Measurements from ENCODE around the gene ZBTB8OS. TPM values are rescaled to one million over a fixed set of nuclear protein-coding genes. Genes with fewer than 3 reads are reported as not detected.

Gene ZBTB8OS
- total RNA-seq, 1 experiment from 2014 or later, result 60.5 TPM

DNA sequence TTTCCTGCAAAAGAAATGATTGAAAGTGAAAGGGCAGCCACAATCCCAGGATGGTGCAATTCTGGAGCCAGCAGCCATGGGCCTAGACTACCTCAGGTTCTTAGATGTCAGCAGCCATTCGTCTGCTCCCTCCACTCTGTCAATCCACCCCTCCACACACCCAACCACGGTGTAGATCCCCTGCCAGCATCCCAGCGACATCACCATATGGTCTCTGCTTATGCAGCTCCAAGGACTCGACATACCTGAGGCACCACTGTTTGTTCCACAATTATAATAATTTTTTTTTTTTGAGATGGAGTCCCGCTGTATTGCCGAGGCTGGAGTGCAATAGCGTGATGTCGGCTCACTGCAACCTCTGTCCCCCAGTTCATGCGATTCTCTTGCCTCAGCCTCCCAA lies 45.7 kb upstream of the ZBTB8OS start (continued):
- TF ChIP-seq, protein P1, sequence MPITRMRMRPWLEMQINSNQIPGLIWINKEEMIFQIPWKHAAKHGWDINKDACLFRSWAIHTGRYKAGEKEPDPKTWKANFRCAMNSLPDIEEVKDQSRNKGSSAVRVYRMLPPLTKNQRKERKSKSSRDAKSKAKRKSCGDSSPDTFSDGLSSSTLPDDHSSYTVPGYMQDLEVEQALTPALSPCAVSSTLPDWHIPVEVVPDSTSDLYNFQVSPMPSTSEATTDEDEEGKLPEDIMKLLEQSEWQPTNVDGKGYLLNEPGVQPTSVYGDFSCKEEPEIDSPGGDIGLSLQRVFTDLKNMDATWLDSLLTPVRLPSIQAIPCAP (CRISPR knock-in tag; IDR thresholded peaks at IDR 0.05), result no peak
- TF ChIP-seq PRRX2 (CRISPR knock-in tag; IDR thresholded peaks at IDR 0.05) (no peak), ATF1 (CRISPR knock-in tag; IDR thresholded peaks at IDR 0.05) (no peak), SP1 (CRISPR knock-in tag; conservative IDR thresholded peaks at IDR 0.05) (no peak), MXD4 (CRISPR knock-in tag; IDR thresholded peaks at IDR 0.05; ENCODE audit: borderline replicate concordance) (no peak), ZNF121 (CRISPR knock-in tag; IDR thresholded peaks at IDR 0.05) (no peak)
- TF ChIP-seq, protein P2, sequence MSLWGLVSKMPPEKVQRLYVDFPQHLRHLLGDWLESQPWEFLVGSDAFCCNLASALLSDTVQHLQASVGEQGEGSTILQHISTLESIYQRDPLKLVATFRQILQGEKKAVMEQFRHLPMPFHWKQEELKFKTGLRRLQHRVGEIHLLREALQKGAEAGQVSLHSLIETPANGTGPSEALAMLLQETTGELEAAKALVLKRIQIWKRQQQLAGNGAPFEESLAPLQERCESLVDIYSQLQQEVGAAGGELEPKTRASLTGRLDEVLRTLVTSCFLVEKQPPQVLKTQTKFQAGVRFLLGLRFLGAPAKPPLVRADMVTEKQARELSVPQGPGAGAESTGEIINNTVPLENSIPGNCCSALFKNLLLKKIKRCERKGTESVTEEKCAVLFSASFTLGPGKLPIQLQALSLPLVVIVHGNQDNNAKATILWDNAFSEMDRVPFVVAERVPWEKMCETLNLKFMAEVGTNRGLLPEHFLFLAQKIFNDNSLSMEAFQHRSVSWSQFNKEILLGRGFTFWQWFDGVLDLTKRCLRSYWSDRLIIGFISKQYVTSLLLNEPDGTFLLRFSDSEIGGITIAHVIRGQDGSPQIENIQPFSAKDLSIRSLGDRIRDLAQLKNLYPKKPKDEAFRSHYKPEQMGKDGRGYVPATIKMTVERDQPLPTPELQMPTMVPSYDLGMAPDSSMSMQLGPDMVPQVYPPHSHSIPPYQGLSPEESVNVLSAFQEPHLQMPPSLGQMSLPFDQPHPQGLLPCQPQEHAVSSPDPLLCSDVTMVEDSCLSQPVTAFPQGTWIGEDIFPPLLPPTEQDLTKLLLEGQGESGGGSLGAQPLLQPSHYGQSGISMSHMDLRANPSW (CRISPR knock-in tag; conservative IDR thresholded peaks at IDR 0.05; ENCODE audit: low read depth), result no peak
- TF ChIP-seq, protein P3, sequence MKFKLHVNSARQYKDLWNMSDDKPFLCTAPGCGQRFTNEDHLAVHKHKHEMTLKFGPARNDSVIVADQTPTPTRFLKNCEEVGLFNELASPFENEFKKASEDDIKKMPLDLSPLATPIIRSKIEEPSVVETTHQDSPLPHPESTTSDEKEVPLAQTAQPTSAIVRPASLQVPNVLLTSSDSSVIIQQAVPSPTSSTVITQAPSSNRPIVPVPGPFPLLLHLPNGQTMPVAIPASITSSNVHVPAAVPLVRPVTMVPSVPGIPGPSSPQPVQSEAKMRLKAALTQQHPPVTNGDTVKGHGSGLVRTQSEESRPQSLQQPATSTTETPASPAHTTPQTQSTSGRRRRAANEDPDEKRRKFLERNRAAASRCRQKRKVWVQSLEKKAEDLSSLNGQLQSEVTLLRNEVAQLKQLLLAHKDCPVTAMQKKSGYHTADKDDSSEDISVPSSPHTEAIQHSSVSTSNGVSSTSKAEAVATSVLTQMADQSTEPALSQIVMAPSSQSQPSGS (CRISPR knock-in tag; IDR thresholded peaks at IDR 0.05; ENCODE audit: borderline replicate concordance, low read depth), result no peak

DNA sequence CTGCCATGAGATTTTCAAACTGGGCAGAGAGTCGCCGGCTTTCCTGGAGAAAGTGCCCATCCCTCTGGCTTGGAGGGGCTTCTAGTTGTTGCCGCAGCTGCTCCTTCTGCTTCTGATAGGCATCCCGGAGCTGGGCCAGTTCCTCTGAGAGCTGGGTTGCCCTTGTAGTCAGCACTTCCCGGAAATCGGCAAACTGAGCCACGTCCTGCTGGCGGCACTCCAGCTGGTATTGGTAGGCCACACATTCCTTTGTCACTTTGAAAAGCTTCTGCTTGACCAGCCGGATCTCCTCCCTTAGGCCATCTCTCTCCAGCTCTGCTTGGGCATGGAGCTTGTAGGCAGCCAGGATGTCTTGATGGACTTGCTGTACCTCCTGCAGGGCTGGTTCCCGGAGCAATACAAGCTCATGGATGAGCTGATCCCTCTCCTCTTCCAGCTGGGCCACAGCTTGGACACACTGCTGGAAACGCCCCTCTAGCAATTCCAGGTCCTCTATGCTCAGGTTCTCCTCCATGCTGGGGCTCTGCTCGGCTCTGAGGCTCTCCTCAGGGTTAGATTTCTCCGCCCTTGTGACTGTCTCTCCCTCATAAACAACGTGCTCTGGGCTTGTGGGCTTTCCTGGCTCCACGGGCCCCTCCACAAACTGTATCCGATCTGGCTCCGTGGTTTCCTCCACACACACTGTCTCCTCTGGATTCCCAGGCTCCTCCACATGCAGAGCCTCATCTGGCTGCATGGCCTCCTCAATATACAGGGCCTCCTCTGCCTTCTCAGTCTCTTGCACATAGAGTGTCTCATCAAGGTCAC lies 45.0 kb upstream of the ZBTB8OS start:
- H3K4me3 Mint-ChIP-seq, result no peak overlapping the region
- peak; percentile 32 for ATAC-seq
- ChIA-PET CTCF (interaction anchor here (0.6 to 2.5 kb wide), 6 partner anchors 10 to 177 kb away, joined by 3 to 19 read pairs (median 4); no protein-coding TSS in a partner anchor), POLR2A (interaction anchor here (1.1 kb wide), 1 partner anchor 79 kb away, joined by 3 read pairs; no protein-coding TSS in a partner anchor)
- no peaks in the 10 kb centered on the region for H3K36me3 Mint-ChIP-seq
- H3K27me3 Mint-ChIP-seq (ENCODE audit: low read depth), result peaks cover 2% of the 10 kb centered on the region
- H3K27ac Mint-ChIP-seq, result no peak overlapping the region
- no peaks in the 10 kb centered on the region for H3K9me3 Mint-ChIP-seq
- DNase-seq (ENCODE audit: low spot score), result no peak
- no peak for TF ChIP-seq NR3C1 (CRISPR knock-in tag; conservative IDR thresholded peaks at IDR 0.05; ENCODE audit: low read depth)
- no peak for TF ChIP-seq NR2C2 (CRISPR knock-in tag; IDR thresholded peaks at IDR 0.05)
- TF ChIP-seq, protein P4, sequence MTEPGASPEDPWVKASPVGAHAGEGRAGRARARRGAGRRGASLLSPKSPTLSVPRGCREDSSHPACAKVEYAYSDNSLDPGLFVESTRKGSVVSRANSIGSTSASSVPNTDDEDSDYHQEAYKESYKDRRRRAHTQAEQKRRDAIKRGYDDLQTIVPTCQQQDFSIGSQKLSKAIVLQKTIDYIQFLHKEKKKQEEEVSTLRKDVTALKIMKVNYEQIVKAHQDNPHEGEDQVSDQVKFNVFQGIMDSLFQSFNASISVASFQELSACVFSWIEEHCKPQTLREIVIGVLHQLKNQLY (CRISPR knock-in tag; IDR thresholded peaks at IDR 0.05), result no peak
- TF ChIP-seq, protein P5, sequence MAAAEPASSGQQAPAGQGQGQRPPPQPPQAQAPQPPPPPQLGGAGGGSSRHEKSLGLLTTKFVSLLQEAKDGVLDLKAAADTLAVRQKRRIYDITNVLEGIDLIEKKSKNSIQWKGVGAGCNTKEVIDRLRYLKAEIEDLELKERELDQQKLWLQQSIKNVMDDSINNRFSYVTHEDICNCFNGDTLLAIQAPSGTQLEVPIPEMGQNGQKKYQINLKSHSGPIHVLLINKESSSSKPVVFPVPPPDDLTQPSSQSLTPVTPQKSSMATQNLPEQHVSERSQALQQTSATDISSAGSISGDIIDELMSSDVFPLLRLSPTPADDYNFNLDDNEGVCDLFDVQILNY (CRISPR knock-in tag; IDR thresholded peaks at IDR 0.05), result no peak
- TF ChIP-seq, protein P6, sequence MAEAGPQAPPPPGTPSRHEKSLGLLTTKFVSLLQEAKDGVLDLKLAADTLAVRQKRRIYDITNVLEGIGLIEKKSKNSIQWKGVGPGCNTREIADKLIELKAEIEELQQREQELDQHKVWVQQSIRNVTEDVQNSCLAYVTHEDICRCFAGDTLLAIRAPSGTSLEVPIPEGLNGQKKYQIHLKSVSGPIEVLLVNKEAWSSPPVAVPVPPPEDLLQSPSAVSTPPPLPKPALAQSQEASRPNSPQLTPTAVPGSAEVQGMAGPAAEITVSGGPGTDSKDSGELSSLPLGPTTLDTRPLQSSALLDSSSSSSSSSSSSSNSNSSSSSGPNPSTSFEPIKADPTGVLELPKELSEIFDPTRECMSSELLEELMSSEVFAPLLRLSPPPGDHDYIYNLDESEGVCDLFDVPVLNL (CRISPR knock-in tag; IDR thresholded peaks at IDR 0.05; ENCODE audit: borderline replicate concordance, low read depth), result no peak
- TF ChIP-seq JAZF1 (CRISPR knock-in tag; IDR thresholded peaks at IDR 0.05), result no peak
- TF ChIP-seq GABPB1 (CRISPR knock-in tag; IDR thresholded peaks at IDR 0.05), result peak; percentile 27; the same call in 1 of the 2 replicates
- H3K4me1 Mint-ChIP-seq, result peaks cover 5% of the 10 kb centered on the region
